Muscle of arm (tissue), 12 donors: ENCODE data around the gene EXT2. TPM values are rescaled to one million over a fixed set of nuclear protein-coding genes. Genes with fewer than 3 reads are reported as not detected.
A peak's percentile ranks its signal among the peaks of the same experiment; 100 is the strongest.

Experiments used
- DNase-seq: peaks from one replicate; pipeline ENCODE4 v3.0.0-alpha.2; 2013
- polyA plus RNA-seq, 12 donors: library from polyadenylated mRNA; unstranded; fragments of 120-200 nt; gene quantifications; one replicate each; pipeline ENCODE4 v1.2.1, GENCODE V29; 2013; ENCODE audit not compliant: insufficient read length in 12 of 12

The EXT2 gene
- polyA plus RNA-seq, 12 donors: 41.0 to 69.1 (median 59.1) TPM; not detected in 1

DNA sequence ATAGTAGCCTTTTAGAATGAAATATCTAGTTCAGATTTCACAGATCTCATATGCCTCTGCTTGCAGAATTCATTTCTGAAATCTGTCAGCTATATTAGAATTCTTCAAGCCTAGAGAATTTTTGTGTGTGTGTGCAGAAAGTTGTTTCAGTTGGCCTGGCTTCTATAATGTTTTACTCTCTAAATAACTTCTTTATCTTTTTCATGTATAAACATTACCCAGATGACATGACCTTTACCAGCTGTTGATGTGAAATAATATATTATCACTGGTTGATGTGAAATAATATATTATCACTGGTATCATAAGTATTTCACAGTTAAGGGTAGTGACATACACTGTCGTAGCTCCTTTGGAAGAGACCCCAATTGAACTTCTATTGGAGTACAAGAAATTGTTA is 141.7 kb downstream of the EXT2 start:
- DNase-seq: no peak

DNA sequence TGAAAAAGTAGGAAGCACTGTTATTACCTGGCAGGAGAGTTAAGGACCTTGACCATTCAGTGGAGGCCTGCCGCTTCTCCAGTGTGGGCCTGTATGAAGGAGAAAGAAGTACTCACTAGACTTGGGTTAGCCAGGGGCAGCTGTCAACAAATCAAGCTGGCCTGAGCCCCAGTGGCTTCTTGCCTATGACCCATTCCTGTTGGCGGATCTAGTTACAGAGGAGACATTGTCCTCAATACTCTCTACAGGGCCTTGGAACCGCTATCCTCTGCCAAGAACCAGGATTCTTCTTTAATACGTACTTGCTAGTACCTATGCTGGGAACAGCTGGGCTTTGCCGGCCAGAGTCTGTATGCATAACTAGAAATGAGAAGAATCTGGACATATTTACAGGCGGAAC is 146.4 kb downstream of the EXT2 start:
- peak; percentile 32 for DNase-seq

DNA sequence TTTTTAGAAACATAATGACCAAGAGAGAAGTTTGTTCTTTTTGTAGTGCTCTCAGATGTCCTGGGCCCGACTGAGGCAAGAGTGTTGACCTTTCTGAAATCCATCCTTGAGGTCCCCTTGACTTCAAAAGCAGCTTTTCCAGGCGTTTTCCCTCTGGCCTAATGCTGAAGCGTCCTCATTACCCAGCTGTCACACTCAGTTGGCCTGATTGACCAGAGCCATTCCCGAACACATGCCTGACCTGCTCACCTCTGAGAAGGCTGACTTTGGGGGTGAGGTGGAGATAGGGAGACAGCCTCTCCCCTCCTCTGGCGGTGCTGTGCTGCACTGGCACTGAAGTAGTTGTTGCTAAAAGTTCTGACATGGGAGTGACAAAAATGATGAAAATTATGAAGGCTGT is 147.6 kb downstream of the EXT2 start:
- DNase-seq: no peak

DNA sequence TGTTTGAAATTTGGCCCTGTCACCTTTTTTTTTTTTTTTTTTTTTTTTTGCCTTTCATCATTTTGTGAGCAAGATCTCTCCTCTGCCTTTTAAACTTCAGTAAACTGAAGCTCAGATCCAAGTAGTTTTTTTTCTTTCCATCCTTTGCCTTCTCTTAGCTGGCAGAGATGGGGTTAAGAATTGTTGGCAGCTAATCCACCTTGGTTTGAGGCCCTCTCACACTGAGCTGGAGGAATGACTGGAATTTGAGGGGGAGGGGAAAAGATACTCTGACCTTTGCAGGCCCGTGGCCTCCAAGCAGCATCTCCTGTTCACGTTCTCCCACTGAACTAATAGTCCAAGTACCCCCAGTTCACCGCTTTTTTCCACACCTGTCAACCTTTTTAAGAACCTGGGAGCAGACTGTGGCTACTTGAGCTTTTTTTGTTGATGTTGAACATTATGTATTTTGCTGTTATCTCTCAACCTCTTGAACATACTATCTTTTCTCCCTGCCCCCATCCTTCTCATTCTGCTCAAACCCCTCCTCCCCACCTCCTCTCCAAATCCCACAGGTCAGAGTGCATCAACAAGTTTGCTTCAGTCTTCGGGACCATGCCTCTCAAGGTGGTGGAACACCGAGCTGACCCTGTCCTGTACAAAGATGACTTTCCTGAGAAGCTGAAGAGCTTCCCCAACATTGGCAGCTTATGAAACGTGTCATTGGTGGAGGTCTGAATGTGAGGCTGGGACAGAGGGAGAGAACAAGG is 148.3 kb downstream of the EXT2 start:
- DNase-seq: no peak

DNA sequence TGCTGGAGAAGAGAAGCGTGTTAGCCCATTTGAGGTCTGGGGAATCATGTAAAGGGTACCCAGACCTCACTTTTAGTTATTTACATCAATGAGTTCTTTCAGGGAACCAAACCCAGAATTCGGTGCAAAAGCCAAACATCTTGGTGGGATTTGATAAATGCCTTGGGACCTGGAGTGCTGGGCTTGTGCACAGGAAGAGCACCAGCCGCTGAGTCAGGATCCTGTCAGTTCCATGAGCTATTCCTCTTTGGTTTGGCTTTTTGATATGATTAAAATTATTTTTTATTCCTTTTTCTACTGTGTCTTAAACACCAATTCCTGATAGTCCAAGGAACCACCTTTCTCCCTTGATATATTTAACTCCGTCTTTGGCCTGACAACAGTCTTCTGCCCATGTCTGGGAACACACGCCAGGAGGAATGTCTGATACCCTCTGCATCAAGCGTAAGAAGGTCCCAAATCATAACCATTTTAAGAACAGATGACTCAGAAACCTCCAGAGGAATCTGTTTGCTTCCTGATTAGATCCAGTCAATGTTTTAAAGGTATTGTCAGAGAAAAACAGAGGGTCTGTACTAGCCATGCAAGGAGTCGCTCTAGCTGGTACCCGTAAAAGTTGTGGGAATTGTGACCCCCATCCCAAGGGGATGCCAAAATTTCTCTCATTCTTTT is 149.3 kb downstream of the EXT2 start:
- DNase-seq: no peak

DNA sequence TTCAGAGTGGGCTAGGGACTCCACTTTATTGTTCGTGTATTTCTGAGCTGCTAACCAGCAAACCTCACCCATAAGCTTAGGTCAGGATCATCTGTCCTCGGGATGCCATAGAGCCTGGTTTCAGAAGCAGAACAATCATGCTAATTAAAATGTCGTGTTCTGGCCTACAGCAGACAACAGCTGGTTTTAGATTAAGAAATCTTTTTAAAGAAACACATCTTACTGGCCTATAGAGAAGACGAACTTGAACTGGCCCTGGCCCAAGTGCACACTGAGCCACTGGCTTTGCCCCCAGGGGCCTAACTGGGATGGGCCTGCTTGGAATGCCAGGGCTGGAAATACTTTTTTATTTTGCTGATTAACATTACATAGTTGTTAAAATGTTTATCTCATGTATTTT is 151.2 kb downstream of the EXT2 start:
- no peak for DNase-seq

DNA sequence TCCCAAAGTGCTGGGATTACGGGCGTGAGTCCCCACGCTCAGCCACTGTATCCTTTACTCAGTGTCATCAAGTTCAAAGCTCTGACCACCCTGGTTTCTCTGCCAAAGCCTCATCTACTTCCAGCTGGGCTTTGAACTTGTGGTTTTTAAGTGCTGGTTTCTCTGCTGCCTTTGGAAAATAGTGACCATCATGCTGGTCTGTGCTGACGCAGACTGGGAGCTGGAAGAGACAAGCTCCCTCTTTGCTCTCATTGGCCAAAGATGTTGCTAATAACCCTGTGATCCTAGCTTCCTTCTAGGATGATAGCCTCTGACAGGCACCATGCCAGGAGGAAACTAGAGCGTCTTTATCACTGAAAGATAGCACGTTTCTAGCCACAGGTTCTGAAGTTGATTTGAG is 152.0 kb downstream of the EXT2 start:
- DNase-seq: no peak

DNA sequence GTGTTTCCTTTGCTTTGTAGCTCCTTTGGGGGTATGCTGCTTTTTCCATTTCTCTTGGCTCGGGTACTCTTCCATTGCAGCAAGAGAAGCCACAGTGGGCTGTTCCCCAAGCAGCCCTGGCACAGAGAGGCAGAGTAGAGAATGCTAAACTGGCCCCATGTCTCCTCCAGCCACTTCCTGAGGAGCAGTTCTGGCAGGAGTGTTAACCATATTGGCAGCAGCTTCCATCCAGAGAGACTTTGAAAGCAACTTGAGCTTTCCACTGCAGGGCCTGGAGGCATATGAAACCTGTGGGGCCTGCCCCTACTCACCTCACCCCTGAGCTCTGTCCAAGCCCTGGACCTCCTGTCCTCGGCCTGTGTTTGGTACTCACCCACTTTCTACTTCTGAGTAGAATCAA is 152.6 kb downstream of the EXT2 start:
- DNase-seq: no peak

DNA sequence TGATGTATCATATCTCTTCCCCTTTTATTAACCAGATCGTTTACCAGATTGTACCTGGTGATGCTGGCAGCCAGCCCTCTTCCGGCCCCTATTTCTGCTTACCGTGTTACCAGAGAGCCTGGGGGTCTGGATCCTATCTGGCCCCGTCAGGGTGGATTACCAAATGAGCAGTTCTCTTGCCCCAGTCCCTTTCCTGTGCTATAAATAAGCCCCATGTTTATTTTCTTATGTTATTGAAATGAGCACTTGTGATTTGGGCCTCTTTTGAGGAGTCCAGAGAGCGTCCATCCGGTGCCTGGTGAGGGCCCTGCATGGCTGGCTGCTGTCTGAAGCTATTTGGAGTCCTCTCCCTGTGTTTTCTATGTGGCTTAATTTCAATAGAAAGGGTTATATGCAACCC is 154.9 kb downstream of the EXT2 start:
- DNase-seq: no peak

DNA sequence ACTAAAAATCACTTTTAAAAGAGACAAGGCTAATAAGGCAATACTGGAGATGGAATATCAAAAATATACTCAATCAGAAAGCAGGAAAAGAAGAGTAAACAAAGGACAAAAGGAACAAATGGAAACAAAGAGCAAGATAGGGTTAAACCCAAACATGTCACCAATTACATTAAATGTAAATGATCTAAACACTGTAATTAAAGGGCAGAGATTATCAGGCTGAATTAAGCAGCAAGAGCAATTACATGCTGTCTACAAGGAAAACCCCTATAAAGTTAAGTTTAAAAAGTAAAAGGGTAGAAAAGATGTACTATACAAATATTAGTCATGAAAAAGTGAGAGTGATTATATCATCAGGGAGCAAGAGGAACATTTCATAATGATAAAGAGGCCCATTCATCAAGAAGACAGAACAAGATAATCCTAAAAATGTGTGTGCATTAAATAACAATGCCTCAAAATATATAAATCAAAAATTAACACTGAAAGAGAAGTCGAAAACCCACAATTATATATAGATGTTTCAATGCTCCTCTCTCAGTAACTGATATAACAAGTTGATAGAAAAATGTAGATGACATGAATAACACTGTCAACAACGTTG is 157.6 kb downstream of the EXT2 start:
- no peak for DNase-seq

DNA sequence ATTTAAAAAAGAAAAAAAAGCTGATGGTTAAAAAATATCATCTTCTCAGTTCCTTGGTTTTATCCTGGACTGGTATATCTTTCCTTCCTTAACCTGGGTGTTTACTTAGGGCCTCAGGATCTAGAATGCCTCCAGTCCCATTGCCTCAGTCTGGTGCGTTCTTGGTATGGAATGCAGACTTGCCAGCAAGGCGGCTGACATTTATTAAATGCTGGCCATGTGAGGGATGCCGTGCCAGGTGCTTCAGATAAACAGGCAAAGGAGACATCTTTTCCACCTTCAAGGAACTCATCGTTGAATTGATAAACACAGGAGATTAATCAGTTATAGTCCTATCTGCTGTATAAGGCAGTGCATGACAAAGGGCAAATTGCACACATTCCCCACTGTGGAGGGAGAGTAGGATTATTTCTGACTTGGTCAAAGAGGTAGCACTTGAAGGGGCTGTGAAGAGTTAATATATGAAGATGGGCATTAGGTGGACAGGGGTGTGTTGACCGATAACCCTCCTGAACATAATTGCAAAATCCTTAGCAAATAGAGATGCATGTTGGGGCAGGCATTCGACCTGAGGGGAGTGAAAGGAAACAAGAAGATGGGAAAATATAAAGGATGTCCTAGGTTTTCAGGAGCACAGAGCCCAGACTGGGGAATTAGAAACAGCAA is 160.1 kb downstream of the EXT2 start:
- DNase-seq: no peak

DNA sequence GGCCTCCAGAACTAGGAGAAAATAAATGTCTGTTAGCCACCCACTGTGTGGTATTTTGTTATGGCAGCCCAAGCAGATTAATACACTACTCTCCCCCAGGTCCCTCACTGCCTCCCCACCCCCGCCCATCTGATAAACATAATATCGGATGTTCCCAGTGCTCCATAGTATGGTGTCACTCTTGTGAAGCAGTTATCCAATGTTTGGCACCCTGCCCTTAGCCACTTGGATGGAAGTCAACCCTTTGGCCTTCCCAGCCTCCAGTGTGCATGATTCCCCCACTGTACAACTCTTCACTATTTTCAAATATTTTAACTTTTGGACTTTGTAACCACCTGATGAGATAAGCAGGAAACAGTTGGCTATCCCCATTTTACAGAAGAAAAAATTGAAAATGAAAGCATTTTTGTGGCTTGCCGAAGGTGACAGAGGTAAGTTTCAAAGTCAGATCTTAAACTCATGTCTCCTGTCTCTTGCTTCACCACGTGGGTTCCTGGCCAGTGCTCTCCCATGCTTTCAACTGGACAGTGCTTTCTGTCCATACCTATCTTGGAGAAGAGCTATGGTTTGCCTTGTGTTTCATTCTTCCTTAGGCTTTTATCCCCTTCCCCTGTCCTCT is 161.3 kb downstream of the EXT2 start:
- DNase-seq: no peak

DNA sequence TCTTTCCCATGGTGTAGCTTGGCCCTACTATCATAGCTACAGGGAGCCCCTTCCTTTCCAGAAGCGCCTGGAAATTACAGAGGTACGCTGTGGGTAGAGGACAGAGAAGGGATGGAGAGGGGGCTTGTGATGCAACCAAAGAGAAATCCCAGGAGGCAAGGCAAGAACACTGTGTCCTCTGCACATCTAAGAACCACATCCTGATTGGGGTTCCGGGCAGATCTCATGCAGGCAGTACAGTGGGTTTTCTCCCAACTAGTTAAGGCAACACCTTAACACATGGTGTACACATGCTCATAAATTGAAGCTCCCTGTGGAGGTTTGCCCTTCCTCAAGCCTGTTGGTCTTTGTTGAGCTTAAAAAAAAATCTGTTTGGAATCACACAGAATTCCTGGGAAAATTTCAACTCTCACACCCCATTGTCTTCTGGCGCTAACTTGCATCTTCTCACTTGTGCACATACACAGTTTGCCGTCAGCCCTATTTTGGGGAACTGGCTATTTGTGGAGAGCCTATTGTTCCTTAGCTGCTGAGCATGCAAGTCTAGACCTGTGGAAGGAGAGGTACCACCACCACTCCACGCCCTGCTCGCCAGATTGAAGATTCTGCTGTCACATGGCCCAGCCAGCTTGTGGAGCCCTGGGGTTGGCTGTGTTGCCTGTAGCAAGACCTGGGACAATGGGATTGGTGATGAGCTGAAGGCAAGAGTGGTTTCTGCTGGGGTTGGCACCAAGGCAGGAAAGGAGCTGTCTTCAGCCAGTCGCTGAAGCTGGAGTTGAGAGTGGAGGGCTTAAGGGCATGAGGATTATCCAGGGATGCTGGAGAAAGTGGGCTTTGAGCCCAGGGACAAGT is 162.1 kb downstream of the EXT2 start:
- no peak for DNase-seq

DNA sequence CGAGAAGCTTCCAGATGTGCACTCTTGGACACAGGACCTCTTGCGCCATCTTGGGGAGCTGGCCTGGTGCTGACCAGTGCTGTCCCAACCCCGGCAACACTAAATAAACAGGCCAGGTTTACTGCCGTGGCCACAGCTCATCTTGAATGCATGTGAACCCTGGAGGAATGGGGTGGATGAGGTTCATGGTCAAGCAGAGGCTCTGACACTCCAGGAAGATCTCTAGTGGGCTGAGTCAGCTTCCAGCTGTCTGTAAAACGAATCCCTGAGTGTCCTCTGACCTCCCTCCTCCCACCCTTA is 162.7 kb downstream of the EXT2 start:
- no peak for DNase-seq

DNA sequence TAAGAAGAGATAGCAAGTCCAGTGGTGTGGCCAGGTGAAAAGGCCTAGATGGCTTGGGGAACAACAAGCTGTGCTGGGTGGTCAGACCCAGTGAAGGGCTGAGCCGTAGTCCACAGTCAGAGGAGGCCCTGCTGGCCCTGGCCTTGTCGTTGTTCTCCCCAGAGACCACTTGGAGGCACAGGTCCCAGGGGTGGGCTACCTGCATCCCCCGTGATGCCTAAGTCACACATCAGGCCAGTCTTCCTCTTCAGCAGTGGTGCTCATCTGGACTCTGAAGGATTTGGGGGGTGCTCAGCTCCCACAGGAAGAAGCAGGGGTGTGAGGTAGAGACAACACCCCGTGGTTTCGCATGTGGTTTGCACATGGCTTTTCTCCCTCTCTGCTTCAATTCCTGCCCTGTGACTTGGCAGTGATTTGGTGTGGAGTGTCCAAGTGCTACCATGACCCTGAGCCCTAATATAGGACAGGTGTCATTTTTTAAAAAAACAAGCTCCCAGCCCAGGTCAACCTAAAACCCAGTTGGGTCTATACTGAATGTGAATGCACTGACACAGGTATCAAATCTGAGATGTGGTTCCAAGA is 163.5 kb downstream of the EXT2 start:
- DNase-seq: no peak

DNA sequence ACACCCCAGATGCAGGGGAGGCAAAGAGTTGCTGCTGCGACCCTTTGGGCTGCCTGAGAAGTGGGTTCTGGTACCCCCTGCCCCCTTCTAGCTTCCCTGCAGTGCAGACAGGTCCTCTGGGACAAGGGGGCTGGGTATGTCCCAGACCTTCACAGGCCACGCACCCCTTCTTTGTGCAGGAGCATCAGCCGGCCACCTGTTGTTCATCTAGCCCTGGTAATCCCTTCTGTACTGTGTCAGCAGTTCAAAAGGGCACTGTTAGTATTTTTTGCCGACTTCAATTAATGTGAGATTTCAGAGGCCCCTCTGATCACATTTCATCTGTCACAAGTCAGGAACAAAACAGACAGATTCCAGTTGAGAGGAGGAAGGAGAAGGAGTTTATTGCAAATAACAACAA is 164.6 kb downstream of the EXT2 start:
- no peak for DNase-seq

DNA sequence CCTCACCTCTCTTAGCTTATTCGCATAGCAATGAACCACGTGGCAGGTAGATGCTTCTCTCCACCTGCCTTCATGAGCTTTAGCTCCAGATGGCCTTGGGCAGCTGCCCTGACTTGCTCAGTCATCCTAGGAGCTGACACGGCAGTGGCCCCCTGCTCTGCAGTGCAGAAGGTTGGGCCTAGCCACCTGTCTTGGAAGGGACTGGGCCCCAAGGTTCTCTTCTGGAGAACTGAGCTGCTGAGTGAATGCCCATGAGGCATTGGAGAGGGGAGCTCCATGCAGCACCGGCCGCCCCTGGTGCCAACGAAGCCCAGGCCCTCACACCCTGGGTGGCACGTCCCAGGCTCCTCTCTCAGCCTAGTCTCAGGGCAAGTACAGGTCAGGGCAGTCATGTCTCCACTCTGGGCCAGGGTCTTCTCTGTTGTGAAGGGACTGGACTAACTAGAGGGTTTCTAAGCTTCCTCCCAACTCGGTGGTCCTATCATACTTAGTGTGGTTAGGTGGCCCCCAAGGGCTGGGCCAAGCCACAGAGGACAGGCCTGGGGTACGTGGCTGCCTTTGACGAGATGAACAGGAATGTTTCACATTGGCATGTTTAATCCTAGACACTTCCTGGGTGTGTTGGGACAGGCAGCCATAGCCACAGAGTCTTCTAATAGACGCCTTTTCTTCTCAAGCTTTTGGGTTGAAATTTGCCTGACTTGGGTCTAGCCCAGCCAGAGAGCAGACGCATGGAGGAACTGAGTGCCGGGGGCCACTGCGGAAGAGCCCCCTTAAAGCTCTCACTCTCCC is 166.5 kb downstream of the EXT2 start:
- no peak for DNase-seq

DNA sequence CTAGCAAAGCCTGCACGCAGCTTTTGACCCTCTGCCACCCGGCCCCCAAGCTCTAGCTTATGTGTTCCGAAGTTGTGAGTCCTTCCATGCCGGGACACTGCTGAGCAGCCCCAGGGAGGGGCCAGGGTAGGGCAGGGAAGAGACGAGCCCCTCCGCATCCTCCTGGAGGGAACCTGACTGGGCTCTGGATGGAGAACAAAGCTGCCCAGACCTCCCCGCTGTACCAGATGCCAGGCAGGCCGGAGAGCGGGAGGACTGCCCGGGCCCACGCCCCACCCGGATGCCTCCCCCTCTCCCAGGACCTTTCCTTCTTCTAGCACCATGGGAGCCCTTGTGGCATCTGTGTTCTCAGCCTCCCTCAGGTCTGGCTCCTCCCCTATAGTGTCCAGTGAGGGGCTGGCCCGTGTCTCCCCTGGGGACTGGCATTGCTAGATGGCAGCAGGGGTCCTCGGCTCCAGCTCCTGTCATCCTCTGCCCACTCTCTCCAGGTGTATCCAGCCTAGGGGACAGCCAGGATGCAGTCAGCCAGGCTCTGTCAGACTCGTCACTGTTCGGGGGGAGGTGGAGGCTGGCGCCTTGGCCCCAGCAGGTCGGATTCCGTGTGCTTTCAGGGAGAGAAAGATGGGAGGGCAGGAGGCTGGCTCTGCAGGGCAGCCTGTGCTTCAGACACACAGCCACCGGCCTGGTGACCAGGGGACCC is 168.4 kb downstream of the EXT2 start:
- no peak for DNase-seq

DNA sequence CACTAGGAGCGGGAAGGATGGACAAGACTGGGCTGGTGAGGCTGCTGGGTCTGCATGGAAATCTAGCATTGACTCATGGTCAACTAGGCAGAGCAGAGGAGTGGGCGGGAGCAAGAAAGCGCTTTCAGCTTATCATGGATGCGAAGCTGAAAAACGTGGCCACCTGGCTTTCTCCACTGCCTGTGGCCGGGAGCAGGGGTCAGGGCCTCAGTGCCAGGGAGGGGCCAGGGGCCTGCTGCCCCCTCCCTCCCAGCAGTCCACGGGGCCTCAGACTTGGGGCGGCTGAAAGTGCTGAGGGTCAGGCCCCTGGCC is 168.9 kb downstream of the EXT2 start:
- no peak for DNase-seq

DNA sequence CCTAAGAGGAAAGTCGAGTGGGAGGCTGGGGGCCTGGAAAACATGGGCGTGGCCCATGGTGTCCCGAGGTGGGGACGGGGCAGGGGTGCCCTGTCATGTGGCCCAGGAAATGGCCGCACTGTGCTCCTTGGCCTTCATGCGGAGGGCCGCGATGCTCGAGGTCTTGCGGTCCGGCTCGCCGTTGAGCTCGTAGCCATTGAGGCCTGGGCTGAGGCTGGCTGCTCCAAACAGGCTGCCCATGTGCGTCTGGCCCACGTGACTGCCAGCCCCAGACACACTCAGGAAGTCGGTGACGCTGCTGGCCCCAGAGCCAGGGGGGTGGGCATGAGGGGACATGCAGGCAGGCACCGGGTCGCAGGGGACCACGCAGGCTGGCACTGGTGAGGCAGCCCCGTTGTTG is 169.3 kb downstream of the EXT2 start:
- no peak for DNase-seq
